DMS53 treated with DMSO at 0.1 percent for 48 hours (cell line): ENCODE results near the gene UBE2F.
"Not testable (repeated sequence)": the region's sequence is repeated elsewhere in the genome, so short reads cannot be mapped to it uniquely, and the experiment has no call there.

Source experiments
- DNase-seq: peaks from one replicate; lab custom pipeline; 2025; ENCODE audit not compliant: unreplicated experiment; lab: John Stamatoyannopoulos, UW

UBE2F gene

DNA sequence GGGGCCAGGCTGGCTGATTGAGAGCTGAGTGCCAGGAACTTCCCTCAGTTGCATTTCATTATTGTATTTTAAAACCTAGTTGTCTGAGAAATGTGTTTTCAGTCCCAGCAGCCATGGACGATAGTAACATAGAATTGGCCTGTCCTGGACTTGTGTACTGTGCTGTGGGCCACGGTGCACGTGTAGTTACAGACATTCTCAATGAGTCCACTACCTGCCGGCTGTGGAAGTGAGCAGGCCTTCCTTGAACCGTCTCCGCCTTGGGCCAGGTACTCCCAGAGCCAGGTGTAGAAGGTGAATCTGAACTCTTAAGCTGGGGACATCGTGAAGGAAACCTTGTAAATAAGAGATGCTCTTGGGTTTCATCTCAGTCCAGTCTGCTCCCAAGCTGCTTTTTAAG lies 47.0 kb downstream of the UBE2F start:
- DNase-seq: no peak

DNA sequence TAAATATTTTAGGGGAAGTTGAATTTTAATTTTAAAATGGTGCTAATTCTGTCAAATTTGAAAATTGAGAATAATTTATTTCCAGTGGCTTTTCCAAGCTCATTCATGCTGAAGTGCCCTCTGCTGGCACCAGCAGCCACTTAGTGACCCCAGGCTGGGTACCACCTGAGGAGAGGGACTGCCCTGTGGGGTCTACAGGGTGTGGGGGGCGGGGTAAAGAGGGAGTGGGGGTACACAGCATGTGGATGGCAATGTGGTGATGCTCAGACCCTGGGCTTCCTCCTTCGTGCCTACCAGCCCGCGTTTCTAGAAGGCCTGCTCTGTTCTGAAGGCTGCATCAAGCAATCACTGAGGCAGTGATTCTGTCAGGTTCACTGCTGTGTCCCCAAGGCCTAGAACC lies 48.9 kb downstream of the UBE2F start:
- DNase-seq: no peak

DNA sequence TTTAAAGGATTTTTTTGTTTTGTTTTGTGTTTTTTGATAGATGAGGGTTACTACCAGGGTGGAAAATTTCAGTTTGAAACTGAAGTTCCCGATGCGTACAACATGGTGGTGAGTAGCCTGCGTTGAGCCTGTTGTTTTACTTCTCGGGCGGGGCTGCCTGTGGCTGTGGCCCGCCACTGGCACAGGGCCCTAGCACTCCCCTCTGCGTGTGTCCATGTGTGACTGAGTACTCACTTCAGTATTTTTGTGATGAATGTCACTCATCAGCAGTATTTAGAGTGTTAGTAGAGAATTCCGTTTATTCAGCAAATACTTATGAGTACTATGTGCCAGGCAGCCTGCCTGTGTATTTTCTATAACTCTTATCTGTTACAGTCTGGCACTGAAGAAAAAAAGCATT lies 49.7 kb downstream of the UBE2F start:
- DNase-seq: no peak

DNA sequence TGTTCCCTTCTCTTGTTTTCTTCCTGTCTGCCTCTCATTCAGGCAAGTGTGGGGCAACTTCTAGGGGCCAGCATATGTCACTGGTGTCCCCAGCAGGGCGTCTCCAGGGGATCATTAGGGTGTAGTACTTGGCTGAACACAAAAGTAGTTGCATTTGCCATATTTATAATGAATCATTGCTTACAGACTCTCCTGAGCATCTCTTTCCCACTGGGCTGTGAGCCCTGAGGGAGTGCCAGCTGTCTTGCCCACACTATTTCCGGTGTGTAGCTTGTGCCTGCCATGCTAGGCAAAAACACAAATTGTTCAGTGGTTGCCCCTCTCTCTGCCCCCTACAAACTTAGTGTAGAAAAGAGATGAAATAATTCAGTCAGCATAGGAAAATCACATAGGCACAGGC lies 53.1 kb downstream of the UBE2F start:
- no peak for DNase-seq

DNA sequence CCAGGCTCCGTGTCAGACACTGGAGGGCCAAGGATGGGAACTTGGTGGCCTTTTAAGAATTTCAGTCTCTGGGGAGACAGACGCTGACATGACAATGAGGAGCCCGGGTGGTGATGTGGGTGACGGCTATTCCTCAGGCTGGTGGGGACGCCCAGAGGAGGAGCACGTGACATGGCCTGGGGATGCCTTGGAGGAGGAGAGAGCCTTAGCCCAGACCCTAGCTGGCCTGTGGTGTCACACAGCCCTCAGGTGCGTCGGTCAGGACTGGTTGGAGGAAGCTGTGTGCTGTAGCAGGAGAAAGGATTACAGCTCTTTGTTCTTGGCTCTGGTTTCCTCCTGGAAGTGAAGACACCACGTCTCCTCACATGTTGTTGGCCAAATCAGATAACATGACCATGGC lies 54.0 kb downstream of the UBE2F start:
- DNase-seq: no peak

DNA sequence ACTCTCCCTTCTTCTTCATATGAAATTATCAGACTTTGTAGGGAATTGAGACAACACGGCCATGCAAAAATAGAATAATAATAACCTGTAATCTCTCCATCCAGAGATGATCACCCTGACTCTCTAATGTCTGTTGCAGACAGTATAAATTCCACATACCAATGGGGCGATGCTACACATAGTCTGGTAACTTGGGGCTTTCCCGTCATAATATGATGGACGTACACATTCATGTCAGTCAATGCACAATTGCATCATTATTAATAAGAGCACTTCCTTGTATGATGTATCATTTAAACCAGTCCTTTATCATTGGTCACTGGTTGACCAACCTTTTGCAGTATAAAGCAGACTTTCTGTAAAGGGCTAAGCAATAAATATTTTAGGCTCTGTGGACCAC lies 54.5 kb downstream of the UBE2F start:
- no peak for DNase-seq

DNA sequence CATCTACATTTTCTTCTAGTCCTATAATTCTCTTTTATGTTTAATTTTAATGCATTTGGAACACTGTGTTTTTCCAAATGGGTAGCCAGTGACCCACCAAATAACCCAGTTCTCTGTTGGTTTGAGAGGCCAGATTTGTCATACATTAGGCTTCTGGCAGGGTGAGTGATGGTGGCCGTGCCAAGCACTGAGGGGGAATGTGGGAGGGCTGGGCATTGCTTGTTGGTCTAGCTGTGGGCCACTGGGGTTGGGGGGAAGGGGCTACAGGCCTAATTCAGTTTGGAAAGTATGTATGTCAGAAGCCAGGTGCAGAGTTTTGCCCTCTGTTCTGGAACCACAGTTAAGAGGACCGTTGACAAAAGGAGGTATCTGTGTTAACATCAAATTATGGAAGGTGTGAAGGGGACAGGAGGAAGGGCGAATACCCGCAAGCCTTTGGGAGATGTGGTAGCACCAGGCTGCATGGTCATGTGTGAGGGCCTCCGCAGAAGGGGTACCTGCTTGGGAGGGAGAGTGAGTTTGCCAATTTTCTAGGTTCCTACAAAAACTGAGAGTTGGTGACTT lies 55.9 kb downstream of the UBE2F start:
- no peak for DNase-seq

DNA sequence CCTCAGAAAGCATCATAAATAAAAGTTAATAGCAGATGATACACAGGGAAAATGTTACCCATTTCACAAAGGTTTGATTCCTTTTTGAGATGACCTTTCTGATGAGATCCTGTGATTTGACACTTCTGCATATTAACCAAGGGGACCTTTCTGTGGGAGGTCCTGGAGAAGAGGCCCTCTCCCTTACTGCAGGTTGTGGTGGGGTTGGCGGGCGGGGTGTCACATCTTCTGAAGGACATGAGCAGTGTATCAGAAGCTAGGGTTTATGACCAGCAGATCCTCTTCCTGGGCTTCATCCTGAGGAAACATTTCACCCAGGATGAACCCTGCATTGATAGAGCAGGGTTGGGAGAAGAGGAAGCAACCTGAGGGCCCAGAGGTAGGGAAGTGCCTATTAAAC lies 56.8 kb downstream of the UBE2F start:
- no peak for DNase-seq

DNA sequence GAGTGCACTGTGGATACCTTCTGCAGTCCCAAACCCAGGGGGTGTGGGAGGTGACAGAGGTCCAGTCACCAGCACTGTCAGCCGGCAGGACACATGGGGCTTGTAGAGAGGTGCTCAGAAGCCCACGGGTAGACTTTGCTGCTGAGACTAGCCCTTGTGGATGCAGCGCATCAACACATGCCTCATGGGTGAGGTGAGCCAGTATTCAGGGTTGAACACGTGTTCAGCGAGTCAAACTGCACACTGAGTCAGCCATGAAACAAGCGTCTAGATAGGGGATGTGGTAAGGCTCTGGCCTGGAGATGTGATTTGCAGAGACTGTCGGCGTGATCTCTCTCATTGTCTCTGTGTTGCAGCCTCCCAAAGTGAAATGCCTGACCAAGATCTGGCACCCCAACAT lies 58.2 kb downstream of the UBE2F start:
- DNase-seq: no peak

DNA sequence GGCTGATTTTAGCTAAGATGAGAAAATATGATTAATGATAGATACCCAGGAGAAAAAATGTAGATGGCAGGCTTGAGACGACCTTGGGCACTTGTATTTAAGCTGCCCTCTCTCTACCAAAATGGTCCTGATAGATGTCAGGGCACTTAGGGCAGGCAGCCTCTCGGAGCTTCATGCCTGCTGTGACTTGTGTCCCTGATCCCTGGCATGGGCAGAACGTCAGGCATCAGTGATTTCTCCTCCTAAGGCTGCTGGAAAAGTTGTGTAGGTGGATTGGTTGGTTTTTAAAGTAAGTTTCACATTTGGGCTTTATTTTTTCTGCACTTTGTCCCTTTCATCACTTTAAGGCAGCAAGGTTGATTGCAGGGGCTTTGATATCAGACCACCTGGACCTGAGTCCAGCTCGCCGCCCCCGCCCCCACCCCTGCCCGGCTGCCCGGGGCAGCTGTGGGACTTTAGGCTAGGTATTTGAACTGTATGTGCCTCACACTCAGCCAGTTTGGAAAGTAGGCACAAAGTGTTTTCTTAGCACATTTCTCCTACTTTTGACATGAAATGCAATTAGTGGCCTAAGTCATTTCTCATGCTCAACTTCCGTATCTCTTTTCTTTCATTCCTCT lies 59.0 kb downstream of the UBE2F start:
- no peak for DNase-seq

DNA sequence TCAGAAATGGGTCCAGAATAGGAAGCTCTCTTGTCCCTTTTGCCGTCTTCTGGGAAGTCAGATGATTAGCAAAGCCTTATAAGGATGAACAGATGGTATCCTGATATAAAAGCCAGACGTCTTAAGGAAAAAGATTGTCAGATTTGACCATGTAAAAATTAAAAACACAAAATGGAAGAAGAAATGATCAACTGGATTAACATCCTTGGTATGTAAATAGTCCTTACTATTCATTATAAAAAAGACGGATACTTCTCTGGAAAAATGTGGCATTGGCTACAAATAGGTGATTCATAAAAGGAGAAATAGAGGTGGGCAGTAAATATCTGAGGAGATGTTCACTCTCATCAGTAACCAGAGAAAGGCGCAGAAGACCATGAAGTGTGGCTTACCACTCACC lies 60.2 kb downstream of the UBE2F start:
- no peak for DNase-seq

DNA sequence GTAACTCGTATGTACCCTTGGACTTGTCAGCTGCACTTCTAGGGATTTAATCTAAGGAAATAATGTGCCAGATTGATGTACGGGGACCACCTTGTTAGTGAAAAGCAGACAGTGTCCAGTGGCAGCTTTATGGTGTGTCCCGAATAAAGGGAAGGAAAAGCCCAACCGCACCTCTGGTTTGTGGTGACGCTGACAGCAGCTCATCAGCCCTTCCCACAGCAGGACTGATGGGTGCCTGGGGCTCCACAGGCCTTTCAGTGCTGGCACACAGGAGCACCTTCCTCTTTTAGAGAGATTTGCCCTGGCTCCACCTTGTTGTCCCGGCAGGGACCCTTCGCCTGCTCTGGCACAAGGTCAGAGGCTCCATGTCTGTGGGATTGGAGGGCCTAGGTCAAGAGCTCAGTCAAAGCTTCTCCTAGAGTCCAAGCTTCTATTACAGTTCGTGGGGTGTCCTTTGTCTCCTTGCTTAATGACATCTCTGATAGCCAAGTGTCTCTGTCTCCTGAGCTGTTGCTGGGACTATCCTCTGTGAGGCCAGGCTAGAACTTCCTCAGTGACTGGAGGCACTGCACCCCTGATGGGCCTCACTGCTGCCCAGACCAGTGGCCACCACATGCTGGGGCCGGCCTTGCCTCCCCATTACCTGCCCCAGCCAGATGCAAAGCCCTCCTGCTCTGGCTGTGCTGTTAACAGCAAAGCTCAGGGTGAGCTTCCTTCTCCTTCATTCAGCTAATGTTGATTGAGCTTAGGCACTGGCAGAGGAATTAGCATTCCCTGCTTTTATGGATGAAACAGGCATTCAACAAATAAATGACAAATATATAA lies 61.0 kb downstream of the UBE2F start:
- no peak for DNase-seq

DNA sequence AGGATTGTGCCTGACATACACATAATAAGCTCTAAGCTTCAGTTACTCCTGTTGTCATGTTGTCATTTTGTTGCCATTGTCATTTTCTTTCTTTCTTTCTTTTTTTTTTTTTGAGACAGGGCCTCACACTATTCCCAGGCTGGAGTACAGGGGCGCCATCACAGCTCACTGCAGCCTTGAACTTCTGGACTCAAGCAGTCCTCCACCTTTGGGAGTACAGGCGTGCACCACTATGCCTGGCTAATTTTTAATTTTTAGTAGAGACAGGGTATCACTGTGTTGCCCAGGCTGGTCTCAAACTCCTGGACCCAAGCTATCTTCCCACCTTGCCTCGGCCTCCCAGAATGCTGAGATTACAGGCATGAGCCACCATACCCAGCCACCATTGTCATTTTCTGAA lies 63.0 kb downstream of the UBE2F start:
- no peak for DNase-seq

DNA sequence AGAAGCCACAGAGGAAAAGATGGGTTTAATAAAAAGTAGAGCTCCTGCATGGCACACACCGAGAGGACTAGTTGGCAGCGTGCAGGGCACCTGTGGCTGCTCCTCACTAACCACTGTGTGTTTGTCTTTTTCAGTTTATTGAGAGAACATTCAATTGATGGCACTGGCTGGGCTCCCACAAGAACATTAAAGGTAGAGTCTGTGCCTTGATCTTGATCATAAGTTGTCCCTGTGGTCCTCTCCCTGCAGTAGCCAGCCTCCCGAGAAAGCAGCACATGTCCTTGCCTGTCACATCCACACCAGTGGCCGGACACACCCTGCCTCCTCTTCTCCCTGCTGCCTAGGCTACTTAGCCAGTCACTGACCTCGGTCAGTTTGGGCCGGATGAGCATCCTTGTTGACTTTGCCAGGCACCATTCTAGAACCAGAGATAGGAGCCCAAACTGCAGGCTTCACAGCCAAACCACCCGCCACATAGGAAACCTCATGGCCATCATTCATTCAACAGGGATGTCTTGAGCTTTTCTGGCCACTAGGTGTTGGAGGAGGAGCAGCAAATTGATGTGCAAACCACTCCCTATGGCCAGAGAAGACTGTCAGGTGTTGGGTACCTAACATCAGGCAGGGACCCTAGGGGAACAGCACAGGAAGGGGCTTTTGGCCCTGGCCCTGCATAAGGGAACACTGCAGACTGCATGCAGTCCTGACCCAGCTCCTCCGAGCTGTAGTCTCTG lies 63.8 kb downstream of the UBE2F start:
- no peak for DNase-seq

DNA sequence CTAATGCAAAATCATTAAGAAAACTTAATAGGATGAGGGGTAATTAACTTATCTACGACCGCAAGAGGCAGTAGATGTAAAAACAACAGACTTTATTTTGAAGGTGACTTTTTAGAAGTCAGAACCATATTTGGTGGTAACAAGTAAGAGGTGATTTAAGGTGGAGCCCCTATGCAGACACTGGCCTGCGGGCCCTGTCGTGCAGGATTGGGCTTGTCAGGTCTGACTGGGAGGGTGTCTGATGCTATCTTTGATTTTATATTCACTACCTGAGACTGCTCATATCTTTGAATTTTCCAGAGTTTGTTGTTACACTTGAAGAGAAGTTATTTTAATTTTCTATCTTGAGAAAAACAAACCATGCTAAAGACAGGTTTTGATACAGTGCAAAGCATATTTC lies 64.9 kb downstream of the UBE2F start:
- no peak for DNase-seq

DNA sequence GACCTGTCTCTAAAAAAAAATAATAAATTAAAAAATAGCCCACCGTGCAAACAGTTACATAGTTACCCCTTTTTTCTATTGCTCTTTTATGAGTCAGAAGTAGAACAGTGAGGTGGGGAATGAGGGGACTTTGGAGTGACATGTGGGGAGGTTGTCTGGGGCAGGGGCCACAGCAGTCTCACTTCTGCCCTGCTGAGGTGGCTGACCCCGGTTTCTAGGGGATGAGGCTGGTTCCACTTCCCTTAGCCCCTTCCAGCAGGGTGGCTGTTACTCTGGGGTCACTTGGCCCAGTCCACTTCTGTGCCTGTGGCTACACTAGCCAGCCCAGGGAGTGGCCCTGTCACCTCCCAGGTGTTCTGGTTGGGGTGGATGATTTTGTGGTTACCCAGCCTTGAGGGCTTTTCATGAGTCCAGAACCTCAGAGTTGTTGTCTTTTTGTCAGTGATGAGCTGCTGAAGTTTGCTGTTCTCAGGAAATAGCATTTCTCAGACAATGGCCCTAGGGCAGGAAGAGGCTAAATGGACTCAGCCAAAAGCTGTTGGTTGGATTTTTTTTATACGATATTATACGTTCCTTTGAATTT lies 66.0 kb downstream of the UBE2F start:
- DNase-seq: no peak

DNA sequence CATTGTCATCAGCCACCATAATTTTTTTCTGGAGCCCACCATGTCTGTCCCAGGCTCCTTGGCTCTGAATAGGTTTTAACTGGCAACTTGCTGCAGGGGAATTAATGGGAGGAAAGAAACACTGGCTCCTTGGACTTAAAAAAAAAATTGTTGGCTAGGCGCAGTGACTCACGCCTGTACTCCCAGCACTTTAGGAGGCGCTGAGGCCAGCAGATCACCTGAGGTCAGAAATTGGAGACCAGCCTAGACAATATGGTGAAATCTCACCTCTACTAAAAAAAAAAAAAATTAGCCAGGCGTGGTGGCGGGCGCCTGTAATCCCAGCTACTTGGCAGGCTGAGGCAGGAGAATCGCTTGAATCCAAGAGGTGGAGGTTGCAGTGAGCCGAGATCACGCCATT lies 67.2 kb downstream of the UBE2F start:
- not testable (repeated sequence) for DNase-seq

DNA sequence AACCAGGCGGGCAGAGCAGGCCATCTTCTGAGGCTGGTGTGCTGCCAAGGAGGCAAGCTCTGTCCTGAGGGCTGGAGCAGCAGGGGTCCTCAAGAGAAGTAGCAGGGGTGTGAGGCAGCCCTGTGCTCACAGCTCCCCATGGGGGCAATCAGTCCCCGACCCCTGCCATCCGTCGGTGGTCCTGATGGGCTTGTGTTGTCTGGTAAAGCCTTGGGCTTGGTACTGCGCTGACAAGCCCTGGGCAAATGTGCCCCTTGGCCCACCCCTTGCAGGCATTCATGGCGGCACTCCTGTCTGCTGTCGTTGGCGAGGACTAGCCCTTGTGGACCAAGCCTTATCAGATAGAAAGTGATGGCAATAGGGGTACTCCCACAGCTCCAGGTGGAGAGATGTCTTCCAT lies 71.4 kb downstream of the UBE2F start:
- DNase-seq: no peak

DNA sequence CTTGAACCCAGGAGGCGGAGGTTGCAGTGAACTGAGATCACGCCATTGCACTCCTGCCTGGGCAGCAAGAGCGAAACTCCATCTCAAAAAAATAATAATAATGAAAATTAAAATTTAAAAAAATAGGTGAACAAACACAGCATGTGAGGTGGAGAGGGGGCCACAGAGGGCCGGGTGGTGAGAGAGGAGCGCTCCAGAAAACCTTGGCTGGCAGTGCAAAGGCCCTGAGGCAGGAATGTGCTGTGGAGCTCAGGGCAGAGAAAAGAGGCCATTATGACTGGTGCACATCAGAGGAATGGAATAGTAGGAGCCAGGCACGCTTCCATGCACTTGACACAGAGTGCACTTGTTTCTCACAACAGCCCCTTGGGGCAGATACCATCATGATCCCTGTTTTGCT lies 72.3 kb downstream of the UBE2F start:
- DNase-seq: no peak

DNA sequence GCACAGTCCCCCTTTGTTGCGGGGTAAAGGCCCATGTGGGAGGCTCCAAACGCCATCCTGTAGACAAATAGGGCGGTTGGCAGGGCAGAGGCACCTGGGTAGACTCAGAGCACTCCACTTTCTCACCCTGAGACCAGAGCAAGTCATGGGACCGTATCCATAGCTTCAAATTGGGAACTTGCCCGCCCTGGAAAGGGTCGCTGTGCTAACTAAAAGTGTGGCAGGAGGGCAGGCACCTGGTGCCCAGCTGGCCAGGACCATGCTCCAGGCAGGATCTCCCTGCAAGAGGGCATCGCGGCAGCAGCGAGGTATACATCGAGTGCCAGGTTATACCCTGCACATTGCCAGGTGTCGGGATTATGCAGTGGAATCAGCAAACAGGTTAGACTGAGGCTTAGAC lies 73.2 kb downstream of the UBE2F start:
- DNase-seq: no peak

DNA sequence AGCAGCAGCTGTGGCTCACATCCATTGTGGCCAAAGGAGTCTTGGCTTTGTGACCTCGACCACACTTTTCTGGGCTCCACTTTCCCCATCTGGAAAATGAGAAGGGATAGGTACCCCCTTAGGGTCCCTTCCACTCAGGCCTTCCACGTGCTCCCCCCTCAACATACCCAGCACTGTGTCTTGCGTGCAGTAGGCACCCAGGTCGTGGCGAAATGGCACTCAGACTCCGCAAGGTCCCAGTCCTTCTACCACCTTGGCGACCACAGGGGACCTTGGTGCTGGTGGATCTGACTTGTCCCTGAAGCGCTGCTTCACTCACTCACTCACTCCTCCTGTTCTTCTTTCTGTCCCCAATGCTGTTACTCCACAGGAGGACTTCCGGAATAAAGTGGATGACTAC lies 74.1 kb downstream of the UBE2F start:
- DNase-seq: no peak

DNA sequence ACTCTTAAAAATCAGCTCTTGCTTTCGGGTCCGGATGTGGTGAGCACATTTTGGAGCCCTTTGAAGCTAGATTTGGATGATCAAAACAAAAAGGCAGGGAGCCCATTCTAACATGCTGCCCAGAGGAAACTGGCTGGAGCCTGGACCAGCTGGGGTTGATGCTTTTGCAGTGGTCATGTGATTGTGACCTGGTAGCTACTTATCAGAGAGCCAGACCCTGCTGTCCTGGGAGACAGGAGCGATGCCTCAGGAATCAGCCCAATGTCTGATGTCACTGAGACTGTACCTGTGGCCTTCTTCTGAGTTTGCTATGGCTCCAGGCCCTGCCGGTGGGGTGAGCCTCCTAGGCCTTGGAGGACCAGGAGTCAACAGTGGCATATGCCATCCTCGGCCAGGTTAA lies 75.3 kb downstream of the UBE2F start:
- no peak for DNase-seq
